ENCODE measurements around the gene UNC50. TPM values are rescaled to one million over a fixed set of nuclear protein-coding genes. Genes with fewer than 3 reads are reported as not detected.

UNC50 gene
- total and polyA plus RNA-seq, 2 experiments from 2014 or later, result 38.7 to 49.4 TPM

GRCh38 chr2:98570356-98570755 lies 38.0 kb upstream of the UNC50 start:
- Histone ChIP-seq H3K27ac (ENCODE audit: low read depth) (no peak overlapping the region), H3K4me1 (ENCODE audit: insufficient read depth) (no peaks in the 10 kb centered on the region), H3K36me3 (ENCODE audit: insufficient read depth) (no peaks in the 10 kb centered on the region; the same call in 1 of the 2 replicates), H3K9me2 (ENCODE audit: insufficient read depth) (no peaks in the 10 kb centered on the region), H3K79me2 (replicated peaks; ENCODE audit: insufficient read depth) (no peaks in the 10 kb centered on the region), H3K4me2 (no peak overlapping the region), H2AFZ (no peak overlapping the region), H3F3A (replicated peaks; ENCODE audit: low read depth) (no peaks in the 10 kb centered on the region), H3K4me3 (no peak overlapping the region), H3K27me3 (ENCODE audit: insufficient read depth) (no peaks in the 10 kb centered on the region), H4K20me1 (replicated peaks; ENCODE audit: insufficient read depth) (peaks cover 11% of the 10 kb centered on the region; the same call in 1 of the 2 replicates)
- H3K27ac Mint-ChIP-seq, result peak overlapping the region; percentile 31; the same call in 1 of the 2 replicates
- H3K4me3 Mint-ChIP-seq, result no peak overlapping the region
- peaks cover 7% of the 10 kb centered on the region for H3K27me3 Mint-ChIP-seq (ENCODE audit: insufficient read depth, low read depth, poor library complexity)
- no peaks in the 10 kb centered on the region for H3K4me1 Mint-ChIP-seq
- peaks cover 46% of the 10 kb centered on the region for H3K36me3 Mint-ChIP-seq (ENCODE audit: low read depth)
- H3K9me3 Mint-ChIP-seq, result no peaks in the 10 kb centered on the region
- TF ChIP-seq, protein P1, sequence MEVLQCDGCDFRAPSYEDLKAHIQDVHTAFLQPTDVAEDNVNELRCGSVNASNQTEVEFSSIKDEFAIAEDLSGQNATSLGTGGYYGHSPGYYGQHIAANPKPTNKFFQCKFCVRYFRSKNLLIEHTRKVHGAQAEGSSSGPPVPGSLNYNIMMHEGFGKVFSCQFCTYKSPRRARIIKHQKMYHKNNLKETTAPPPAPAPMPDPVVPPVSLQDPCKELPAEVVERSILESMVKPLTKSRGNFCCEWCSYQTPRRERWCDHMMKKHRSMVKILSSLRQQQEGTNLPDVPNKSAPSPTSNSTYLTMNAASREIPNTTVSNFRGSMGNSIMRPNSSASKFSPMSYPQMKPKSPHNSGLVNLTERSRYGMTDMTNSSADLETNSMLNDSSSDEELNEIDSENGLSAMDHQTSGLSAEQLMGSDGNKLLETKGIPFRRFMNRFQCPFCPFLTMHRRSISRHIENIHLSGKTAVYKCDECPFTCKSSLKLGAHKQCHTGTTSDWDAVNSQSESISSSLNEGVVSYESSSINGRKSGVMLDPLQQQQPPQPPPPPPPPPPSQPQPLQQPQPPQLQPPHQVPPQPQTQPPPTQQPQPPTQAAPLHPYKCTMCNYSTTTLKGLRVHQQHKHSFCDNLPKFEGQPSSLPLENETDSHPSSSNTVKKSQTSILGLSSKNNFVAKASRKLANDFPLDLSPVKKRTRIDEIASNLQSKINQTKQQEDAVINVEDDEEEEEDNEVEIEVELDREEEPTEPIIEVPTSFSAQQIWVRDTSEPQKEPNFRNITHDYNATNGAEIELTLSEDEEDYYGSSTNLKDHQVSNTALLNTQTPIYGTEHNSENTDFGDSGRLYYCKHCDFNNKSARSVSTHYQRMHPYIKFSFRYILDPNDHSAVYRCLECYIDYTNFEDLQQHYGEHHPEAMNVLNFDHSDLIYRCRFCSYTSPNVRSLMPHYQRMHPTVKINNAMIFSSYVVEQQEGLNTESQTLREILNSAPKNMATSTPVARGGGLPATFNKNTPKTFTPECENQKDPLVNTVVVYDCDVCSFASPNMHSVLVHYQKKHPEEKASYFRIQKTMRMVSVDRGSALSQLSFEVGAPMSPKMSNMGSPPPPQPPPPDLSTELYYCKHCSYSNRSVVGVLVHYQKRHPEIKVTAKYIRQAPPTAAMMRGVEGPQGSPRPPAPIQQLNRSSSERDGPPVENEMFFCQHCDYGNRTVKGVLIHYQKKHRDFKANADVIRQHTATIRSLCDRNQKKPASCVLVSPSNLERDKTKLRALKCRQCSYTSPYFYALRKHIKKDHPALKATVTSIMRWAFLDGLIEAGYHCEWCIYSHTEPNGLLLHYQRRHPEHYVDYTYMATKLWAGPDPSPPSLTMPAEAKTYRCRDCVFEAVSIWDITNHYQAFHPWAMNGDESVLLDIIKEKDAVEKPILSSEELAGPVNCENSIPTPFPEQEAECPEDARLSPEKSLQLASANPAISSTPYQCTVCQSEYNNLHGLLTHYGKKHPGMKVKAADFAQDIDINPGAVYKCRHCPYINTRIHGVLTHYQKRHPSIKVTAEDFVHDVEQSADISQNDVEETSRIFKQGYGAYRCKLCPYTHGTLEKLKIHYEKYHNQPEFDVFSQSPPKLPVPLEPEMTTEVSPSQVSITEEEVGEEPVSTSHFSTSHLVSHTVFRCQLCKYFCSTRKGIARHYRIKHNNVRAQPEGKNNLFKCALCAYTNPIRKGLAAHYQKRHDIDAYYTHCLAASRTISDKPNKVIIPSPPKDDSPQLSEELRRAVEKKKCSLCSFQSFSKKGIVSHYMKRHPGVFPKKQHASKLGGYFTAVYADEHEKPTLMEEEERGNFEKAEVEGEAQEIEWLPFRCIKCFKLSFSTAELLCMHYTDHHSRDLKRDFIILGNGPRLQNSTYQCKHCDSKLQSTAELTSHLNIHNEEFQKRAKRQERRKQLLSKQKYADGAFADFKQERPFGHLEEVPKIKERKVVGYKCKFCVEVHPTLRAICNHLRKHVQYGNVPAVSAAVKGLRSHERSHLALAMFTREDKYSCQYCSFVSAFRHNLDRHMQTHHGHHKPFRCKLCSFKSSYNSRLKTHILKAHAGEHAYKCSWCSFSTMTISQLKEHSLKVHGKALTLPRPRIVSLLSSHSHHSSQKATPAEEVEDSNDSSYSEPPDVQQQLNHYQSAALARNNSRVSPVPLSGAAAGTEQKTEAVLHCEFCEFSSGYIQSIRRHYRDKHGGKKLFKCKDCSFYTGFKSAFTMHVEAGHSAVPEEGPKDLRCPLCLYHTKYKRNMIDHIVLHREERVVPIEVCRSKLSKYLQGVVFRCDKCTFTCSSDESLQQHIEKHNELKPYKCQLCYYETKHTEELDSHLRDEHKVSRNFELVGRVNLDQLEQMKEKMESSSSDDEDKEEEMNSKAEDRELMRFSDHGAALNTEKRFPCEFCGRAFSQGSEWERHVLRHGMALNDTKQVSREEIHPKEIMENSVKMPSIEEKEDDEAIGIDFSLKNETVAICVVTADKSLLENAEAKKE (CRISPR knock-in tag; IDR thresholded peaks at IDR 0.05), result no peak
- TF ChIP-seq REST (IDR thresholded peaks at IDR 0.05; ENCODE audit: unreplicated experiment) (no peak), STAT1 (IDR thresholded peaks at IDR 0.05; ENCODE audit: unreplicated experiment) (no peak), ZNF331 (CRISPR knock-in tag; IDR thresholded peaks at IDR 0.05; ENCODE audit: low read depth) (no peak), ETS1 (IDR thresholded peaks at IDR 0.05) (no peak), POLR2AphosphoS5 (IDR thresholded peaks at IDR 0.05; ENCODE audit: low read depth) (no peak), ZNF114 (CRISPR knock-in tag; IDR thresholded peaks at IDR 0.05) (no peak), NANOG (IDR thresholded peaks at IDR 0.05; ENCODE audit: borderline replicate concordance) (no peak), CREB1 (CRISPR knock-in tag; IDR thresholded peaks at IDR 0.05; ENCODE audit: low read depth) (no peak), CTCF (conservative IDR thresholded peaks at IDR 0.05; ENCODE audit: low read depth in 2 of 2) (no peak), JUNB (IDR thresholded peaks at IDR 0.05; ENCODE audit: unreplicated experiment) (no peak), EZH2 (IDR thresholded peaks at IDR 0.05; ENCODE audit: low read depth, unreplicated experiment) (no peak), EZH2phosphoT487 (IDR thresholded peaks at IDR 0.05; ENCODE audit: unreplicated experiment) (no peak)
- DNase-seq (ENCODE audit: low spot score) (no peak), ATAC-seq (no peak)

All from GM23338 (cell line).